HG02884 (cell line): ENCODE results near the gene IQSEC3.
"Not testable (repeated sequence)": the region's sequence is repeated elsewhere in the genome, so short reads cannot be mapped to it uniquely, and the experiment has no call there.

ENCODE experiments used
- ATAC-seq: cut with Tn5 transposase; IDR thresholded peaks from one replicate; pipeline ENCODE4 v1.9.1; 2021; ENCODE audit warnings: mild to moderate bottlenecking, moderate library complexity; ENCODE audit not compliant: unreplicated experiment

IQSEC3 gene

GRCh38 chr12:77769-78383 is 11.3 kb downstream of the IQSEC3 start:
- not testable (repeated sequence) for ATAC-seq

GRCh38 chr12:78981-79380 is 12.4 kb downstream of the IQSEC3 start:
- ATAC-seq, result no peak

DNA sequence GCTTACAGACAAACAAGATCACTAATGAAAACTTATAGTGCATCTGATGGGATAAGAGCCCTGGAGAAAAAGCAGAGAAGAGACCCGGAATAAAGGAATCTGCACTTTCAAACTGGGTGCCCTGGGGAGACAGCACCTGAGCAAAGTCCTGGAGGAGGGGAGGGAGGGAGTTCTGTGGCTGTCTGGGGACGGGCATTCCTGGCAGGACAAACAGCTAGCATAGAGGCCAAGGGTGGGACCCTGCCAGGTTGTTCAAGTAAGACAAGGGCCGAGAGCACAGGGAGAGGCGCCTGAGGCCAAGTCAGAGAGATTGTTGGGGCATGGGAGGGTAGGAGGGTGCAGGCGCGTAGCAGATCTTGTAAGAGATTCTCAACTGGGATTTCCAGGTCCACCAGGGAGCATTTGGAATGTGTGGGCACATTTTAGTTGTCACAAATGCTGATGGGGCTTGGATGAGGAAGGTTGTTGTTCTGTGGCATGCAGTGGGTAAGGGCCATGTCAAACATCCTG is 14.2 kb downstream of the IQSEC3 start:
- ATAC-seq, result no peak

GRCh38 chr12:82740-83139 is 16.2 kb downstream of the IQSEC3 start:
- no peak for ATAC-seq

GRCh38 chr12:84056-84455 is 17.5 kb downstream of the IQSEC3 start:
- ATAC-seq, result no peak

DNA sequence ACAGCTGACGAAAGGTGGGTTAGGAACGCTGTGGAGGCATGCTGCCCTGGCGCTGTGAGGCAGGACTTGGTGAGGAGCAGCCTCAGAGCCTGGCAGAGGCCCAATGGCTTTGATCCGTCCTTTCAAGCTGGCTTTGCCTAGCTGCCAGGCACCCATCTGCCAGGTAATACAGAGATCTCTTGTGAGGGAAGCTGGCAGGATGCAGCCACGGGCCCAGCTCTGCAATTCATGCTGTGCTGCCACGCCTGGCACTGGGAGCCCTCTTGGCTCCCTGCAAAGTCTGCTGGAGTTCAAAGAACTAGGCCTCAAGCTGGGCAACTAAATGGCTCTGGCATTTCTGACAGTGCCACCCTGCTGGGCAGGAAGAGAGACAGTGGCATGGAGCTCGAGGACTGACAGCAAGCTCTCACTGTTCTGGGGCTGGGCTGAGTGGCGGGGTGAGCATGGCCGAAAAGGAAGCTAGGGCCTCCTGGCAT is 18.7 kb downstream of the IQSEC3 start:
- no peak for ATAC-seq

DNA sequence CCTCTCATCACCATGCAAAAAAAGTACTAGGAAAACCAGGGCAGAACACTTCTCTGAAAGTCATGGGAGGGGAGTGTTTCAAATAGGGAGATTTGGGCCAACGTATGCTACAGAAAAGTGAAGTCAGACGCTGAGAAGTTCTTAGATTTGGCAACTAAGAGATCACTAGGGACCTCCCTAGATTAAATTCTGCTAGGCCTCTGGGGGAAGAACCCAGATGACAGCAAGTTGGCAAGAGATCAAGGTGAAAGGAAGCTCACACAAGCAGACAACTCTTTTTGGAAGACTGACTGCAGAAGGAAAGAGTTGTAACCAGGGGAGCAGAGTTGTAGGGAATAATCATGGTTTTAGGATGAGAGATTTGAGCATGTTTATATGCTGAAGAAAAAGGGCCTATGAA is 20.7 kb downstream of the IQSEC3 start:
- ATAC-seq, result no peak

- no peak for ATAC-seq
Measured at GRCh38 chr12:87856-88255, 21.3 kb downstream of the IQSEC3 start.

- ATAC-seq, result no peak
Measured at GRCh38 chr12:89653-90052, 23.1 kb downstream of the IQSEC3 start.

DNA sequence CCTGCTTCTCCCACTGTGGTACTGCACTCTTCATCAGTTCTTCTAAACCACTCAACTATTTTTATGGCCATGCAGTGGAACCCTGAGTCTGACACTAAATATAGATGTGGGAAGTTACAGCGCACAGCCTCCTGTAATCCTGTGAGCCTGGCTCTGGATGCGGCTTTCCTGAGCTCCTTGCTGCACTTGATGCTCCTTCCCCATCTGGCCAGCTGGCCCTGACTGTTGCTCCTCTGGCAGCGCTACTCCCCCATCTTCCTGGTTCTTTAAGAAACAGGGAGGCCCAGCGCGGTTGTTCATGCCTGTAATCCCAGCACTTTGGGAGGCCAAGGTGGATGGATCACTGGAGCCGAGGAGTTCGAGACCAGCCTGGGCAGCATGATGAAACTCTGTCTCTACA is 24.6 kb downstream of the IQSEC3 start:
- ATAC-seq, result no peak

DNA sequence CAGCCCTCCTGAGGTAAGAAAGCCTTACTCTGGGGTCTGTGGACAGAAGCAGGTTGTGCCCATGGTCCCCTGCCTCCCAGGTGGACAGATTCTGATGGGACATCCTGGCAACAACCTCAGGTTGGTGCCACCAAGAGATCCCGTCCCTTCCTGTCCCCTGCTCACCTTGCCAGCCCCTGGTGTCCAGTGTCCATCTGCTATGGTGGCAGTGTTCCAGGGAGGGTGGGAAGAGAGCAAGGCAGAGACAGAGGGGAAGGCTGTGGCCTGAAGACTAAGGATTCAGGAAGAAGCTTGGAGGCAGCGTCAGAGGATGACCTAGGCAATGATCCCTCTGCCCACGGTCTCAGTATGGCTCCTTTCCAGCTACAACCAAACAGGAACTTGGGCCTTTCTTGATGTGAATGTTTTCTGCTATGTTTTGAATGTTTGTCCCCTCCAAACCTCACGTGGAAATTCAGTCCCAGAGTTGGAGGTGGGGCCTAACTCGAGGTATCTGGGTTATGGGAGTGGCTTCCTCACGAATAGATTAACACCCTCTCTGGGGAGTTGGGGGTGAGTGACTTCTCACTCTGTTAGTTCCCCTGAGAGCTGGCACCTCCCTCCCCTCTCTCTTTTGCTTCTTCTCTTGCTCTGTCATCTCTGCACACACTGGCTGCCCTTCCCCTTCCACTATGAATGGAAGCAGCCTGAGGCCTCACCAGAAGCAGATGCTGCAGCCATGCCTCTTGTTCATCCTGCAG is 26.9 kb downstream of the IQSEC3 start:
- no peak for ATAC-seq

- no peak for ATAC-seq
Measured at GRCh38 chr12:96543-96942, 30.0 kb downstream of the IQSEC3 start.

- ATAC-seq, result no peak
Measured at GRCh38 chr12:98924-99352, 32.4 kb downstream of the IQSEC3 start.

- no peak for ATAC-seq
Measured at GRCh38 chr12:99605-100004, 33.0 kb downstream of the IQSEC3 start.

- no peak for ATAC-seq
Measured at GRCh38 chr12:101969-102878, 35.7 kb downstream of the IQSEC3 start.

DNA sequence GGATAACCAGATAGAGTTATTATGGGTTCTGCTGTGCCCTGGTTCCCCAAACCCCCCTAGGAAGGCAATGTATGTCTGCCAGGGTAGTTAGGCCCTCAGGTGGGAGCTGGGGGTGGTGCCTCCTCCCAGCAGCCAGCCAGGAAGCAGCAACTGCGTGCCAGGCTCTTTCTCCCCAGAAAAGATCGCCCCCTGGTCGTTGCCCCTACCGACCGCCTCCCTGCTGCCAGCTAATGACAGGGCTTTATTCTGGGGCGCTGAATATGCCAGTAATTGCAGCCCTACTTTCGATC is 36.3 kb downstream of the IQSEC3 start:
- ATAC-seq, result no peak

DNA sequence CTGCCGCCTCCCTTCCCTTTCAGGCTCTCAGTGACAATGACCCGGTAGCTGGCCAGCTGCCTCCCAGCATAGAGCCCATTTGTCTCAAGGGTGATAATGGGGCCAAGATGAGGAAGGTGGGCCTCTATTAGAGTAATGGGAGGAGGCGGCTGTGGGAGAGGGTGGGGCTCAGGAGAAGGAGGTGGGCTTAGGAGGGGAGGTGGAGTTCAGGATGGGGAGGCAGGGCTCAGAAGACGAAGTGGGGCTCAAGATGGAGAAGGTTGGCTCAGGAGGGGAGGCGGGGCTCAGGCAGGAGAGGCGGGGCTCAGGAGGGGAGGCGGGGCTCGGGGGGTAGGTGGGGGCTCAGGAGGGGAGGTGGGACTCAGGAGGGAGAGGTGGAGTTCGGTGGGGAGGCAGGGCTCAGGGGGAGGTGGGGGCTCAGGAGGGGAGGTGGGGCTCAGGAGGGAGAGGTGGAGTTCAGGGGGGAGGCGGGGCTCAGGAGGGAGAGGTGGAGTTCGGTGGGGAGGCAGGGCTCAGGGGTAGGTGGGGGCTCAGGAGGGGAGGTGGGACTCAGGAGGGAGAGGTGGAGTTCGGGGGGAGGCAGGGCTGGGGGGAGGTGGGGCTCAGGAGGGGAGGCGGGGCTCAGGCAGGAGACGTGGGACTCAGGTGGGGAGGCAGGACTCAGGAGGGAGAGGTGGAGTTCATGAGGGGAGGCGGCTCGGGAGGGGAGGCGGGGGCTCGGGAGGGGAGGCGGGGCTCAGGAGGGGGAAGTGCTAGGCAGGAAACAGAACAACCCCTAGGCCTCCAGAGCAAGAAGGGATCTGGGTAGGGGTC is 36.8 kb downstream of the IQSEC3 start:
- no peak for ATAC-seq

DNA sequence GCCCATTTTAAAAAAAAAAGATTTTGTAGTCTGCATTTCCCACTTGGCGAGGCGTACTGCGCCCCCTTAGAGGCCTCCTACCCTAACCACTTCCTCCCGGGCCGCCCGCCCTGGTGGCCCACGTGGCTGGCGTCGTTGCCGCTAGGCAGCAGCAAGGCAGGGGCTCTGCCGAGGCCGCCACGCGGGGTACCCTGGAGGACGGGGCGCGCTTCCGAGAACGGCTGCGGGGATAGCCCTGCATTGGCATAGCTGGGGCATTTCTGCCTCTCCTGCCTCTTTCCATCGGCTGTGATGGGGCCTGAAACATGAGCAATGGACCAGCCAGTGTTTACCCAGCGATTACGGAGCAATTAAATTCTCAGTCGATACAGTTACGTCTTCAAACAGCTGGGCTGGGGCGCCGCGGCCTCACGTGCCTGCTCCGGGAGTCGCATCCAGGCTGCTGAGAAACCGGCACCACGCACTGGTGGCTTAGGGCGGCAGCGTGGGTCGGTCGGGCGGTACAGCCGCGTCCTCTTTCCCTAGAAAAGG is 38.0 kb downstream of the IQSEC3 start:
- ATAC-seq, result no peak

DNA sequence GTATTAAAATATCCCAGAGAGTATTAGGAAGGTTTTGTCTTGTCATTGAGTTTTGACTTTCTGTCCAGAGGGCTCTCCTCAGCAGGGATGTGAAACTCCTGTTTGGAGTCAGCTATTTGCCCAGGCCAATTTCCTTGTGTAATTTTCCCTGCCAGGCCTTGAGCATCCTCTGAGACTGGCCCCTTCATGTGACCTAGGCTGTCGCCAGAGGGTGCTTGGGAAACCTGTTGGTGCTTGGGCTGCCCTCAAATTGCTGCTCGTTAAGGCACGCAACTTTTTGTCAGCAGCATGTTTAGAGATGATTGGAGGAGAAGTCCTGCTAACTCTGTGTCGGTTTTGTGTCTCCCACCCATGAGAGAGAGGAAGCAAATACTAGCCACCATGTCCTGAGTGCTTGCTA is 39.1 kb downstream of the IQSEC3 start:
- no peak for ATAC-seq

DNA sequence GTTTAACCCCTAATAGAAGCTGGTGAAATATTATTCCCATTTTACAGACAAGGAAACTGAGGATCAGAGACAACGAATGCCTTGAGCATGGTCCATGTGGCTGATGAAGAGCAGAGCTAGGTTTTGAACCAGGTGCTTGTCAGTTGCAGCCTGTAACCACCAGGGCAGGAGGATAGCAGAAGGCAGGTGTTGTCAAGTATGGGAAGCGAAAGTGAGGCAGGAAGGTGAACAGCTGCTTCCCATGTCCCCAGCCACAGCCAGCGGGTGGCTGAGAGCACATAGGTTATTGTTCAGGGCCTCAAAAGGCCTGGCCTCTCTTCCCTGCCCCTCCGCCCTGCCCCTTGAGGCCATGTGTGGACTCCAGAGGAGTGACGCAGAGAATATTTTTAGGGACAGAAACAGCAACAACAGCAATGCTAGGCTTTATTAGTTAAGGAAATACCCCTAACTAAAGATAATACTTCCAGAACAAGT is 39.6 kb downstream of the IQSEC3 start:
- ATAC-seq, result peak; percentile 63
